ENCODE measurements around the gene WDR93.

Gene WDR93

GRCh38 chr15:89647191-89647851 lies 43.3 kb upstream of the WDR93 start (continued):
- no peak for TF ChIP-seq ZNF488 (tag by site-specific recombination; IDR thresholded peaks at IDR 0.05)

GRCh38 chr15:89648106-89649012 lies 42.3 kb upstream of the WDR93 start:
- POLR2A ChIA-PET, result interaction anchor here (0.9 kb wide), 1 partner anchor 102 kb away, joined by 3 read pairs; no protein-coding TSS in a partner anchor
- H3K9me3 ChIP-seq (ENCODE audit: control insufficient read depth, insufficient read depth, low read depth, low read length), result no peaks in the 10 kb centered on the region
- H3K36me3 ChIP-seq (ENCODE audit: control insufficient read depth in 2 of 2, insufficient read depth in 1 of 2, low read length in 2 of 2), result peaks cover 27 to 81% of the 10 kb centered on the region in 2 experiments
- H3K4me1 ChIP-seq (ENCODE audit: control insufficient read depth, insufficient read depth, low read length), result no peaks in the 10 kb centered on the region
- H3K27ac ChIP-seq (ENCODE audit: extremely low read depth, low read depth, low read length), result no peak overlapping the region
- CTCF ChIA-PET, result interaction anchor here (0.6 to 3.3 kb wide), 18 partner anchors 8 to 439 kb away, joined by 3 to 36 read pairs (median 4); partner anchors contain the start of gene MESP1
- no peak overlapping the region for H3K4me3 ChIP-seq (ENCODE audit: low read depth, low read length)
- TF ChIP-seq ZNF660 (tag by site-specific recombination; IDR thresholded peaks at IDR 0.05) (no peak), ZNF341 (tag by site-specific recombination; IDR thresholded peaks at IDR 0.05; ENCODE audit: low read depth) (no peak), ZNF280C (tag by site-specific recombination; IDR thresholded peaks at IDR 0.05) (no peak), ZNF211 (tag by site-specific recombination; IDR thresholded peaks at IDR 0.05; ENCODE audit: low read depth) (no peak), ZNF23 (tag by site-specific recombination; IDR thresholded peaks at IDR 0.05; ENCODE audit: borderline replicate concordance) (no peak), ZNF391 (tag by site-specific recombination; IDR thresholded peaks at IDR 0.05; ENCODE audit: borderline replicate concordance, low read depth) (no peak), GFI1B (tag by site-specific recombination; IDR thresholded peaks at IDR 0.05) (no peak), ZNF544 (tag by site-specific recombination; IDR thresholded peaks at IDR 0.05) (no peak), ZNF704 (tag by site-specific recombination; IDR thresholded peaks at IDR 0.05) (no peak), ZNF626 (tag by site-specific recombination; IDR thresholded peaks at IDR 0.05) (no peak)

GRCh38 chr15:89649013-89649625 lies 41.5 kb upstream of the WDR93 start:
- ChIA-PET CTCF (interaction anchor here (0.6 to 1.0 kb wide), 4 partner anchors 9 to 745 kb away, joined by 3 read pairs; no protein-coding TSS in a partner anchor), POLR2A (no interaction called here)
- H3K9me3 ChIP-seq (ENCODE audit: control insufficient read depth, insufficient read depth, low read depth, low read length), result no peaks in the 10 kb centered on the region
- peaks cover 20 to 77% of the 10 kb centered on the region in 2 experiments for H3K36me3 ChIP-seq (ENCODE audit: control insufficient read depth in 2 of 2, insufficient read depth in 1 of 2, low read length in 2 of 2)
- 0 out of 2 replicates have a peak, but pooled peaks cover under 1% of the 10 kb centered on the region for H3K4me1 ChIP-seq (ENCODE audit: control insufficient read depth, insufficient read depth, low read length)
- H3K4me3 ChIP-seq (ENCODE audit: low read depth, low read length), result no peak overlapping the region
- H3K27ac ChIP-seq (ENCODE audit: extremely low read depth, low read depth, low read length), result no peak overlapping the region
- no peak for TF ChIP-seq ZNF707 (tag by site-specific recombination; IDR thresholded peaks at IDR 0.05)
- TF ChIP-seq ZNF610 (tag by site-specific recombination; IDR thresholded peaks at IDR 0.05; ENCODE audit: borderline replicate concordance), result no peak
- TF ChIP-seq ZNF214 (tag by site-specific recombination; IDR thresholded peaks at IDR 0.05; ENCODE audit: borderline replicate concordance), result no peak
- no peak for TF ChIP-seq ZBTB21 (tag by site-specific recombination; IDR thresholded peaks at IDR 0.05)
- no peak for TF ChIP-seq ZNF18 (tag by site-specific recombination; IDR thresholded peaks at IDR 0.05)
- TF ChIP-seq ZNF596 (tag by site-specific recombination; IDR thresholded peaks at IDR 0.05), result no peak
- no peak for TF ChIP-seq ZNF660 (tag by site-specific recombination; IDR thresholded peaks at IDR 0.05)
- TF ChIP-seq ZNF366 (tag by site-specific recombination; conservative IDR thresholded peaks at IDR 0.05), result no peak
- TF ChIP-seq ZSCAN30 (tag by site-specific recombination; IDR thresholded peaks at IDR 0.05), result no peak
- no peak for TF ChIP-seq MYNN (tag by site-specific recombination; IDR thresholded peaks at IDR 0.05; ENCODE audit: borderline replicate concordance)
- no peak for TF ChIP-seq ZNF155 (tag by site-specific recombination; IDR thresholded peaks at IDR 0.05)
- no peak for TF ChIP-seq ZNF423 (tag by site-specific recombination; IDR thresholded peaks at IDR 0.05)
- no peak for TF ChIP-seq ZSCAN4 (tag by site-specific recombination; IDR thresholded peaks at IDR 0.05)
